Measurements from ENCODE around the gene USP37. TPM values are rescaled to one million over a fixed set of nuclear protein-coding genes. Genes with fewer than 3 reads are reported as not detected.
A peak's percentile ranks its signal among the peaks of the same experiment; 100 is the strongest.

USP37 gene
- total RNA-seq, 1 donor from 2014 or later = 9.5 TPM

DNA sequence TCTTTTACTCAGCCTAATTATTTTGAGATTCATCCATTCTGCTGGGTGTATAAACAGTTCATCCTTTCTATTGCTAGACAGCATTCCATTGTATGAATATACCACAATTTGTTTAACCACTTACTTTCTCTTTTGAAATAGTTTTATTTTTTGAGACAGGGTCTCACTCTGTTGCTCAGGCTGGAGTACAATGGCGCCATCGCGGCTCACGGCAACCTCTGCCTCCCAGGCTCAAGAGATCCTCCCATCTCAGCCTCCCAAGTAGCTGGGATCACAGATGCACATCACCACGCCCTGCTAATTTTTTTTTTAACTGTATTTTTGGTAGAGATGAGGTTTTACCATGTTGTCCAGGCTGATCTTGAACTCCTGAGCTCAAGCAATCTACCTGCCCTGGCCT, 54.5 kb downstream of the USP37 start:
- Mint-ChIP-seq H3K9me3 (ENCODE audit: low read depth) (peaks cover 2% of the 10 kb centered on the region), H3K36me3 (ENCODE audit: low read depth) (peaks cover 8% of the 10 kb centered on the region)

GRCh38 chr2:218508299-218508698, 59.9 kb downstream of the USP37 start:
- no peaks in the 10 kb centered on the region for H3K9me3 Mint-ChIP-seq (ENCODE audit: low read depth)
- no peak overlapping the region for H3K27ac Mint-ChIP-seq (ENCODE audit: unreplicated experiment)
- H3K4me1 Mint-ChIP-seq (ENCODE audit: low read depth) = no peaks in the 10 kb centered on the region
- H3K36me3 Mint-ChIP-seq (ENCODE audit: low read depth) = peaks cover 11% of the 10 kb centered on the region
- TF ChIP-seq, protein P1, sequence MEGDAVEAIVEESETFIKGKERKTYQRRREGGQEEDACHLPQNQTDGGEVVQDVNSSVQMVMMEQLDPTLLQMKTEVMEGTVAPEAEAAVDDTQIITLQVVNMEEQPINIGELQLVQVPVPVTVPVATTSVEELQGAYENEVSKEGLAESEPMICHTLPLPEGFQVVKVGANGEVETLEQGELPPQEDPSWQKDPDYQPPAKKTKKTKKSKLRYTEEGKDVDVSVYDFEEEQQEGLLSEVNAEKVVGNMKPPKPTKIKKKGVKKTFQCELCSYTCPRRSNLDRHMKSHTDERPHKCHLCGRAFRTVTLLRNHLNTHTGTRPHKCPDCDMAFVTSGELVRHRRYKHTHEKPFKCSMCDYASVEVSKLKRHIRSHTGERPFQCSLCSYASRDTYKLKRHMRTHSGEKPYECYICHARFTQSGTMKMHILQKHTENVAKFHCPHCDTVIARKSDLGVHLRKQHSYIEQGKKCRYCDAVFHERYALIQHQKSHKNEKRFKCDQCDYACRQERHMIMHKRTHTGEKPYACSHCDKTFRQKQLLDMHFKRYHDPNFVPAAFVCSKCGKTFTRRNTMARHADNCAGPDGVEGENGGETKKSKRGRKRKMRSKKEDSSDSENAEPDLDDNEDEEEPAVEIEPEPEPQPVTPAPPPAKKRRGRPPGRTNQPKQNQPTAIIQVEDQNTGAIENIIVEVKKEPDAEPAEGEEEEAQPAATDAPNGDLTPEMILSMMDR (IDR thresholded peaks at IDR 0.05) = no peak
- H3K4me3 Mint-ChIP-seq (ENCODE audit: unreplicated experiment) = no peak overlapping the region
- no peaks in the 10 kb centered on the region for H3K27me3 Mint-ChIP-seq (ENCODE audit: low read depth)
- DNase-seq (ENCODE audit: low spot score) = no peak

More for the DNA sequence above, 54.5 kb downstream of the USP37 start:
- no peak for DNase-seq (ENCODE audit: low spot score)
- Mint-ChIP-seq H3K27me3 (ENCODE audit: low read depth) (no peaks in the 10 kb centered on the region), H3K4me3 (ENCODE audit: unreplicated experiment) (no peak overlapping the region), H3K4me1 (ENCODE audit: low read depth) (peaks cover 8% of the 10 kb centered on the region), H3K27ac (ENCODE audit: unreplicated experiment) (no peak overlapping the region)
- TF ChIP-seq, protein P1 (IDR thresholded peaks at IDR 0.05) = no peak

DNA sequence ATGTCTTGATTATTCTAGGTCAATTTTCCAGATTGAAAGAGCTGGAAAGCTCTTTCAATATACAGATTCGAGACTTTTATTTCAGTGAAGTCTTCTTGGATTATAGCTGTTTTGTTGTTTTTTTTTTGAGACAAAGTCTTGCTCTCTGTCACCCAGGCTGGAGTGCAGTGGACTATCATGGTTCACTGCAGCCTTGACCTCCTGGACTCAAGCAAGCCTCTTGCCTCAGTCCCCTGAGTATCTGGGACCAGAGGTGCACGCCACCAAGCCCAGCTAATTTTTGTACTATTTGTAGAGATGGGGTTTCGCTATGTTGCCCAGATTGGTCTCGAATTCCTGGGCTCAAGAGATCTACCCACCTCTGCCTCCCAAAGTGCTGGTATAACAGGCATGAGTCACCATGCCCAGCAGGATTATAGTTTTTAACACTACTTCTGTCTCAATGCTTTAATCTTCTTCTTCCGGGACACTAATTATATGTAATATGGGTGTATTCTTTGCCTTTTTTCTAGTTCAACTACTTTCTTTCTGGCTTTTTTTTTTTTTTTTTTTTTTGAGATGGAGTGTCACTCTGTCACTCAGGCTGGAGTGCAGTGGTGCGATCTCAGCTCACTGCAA, 62.3 kb downstream of the USP37 start:
- H3K27me3 Mint-ChIP-seq (ENCODE audit: low read depth) = no peaks in the 10 kb centered on the region
- H3K4me1 Mint-ChIP-seq (ENCODE audit: low read depth) = peaks cover 13% of the 10 kb centered on the region
- H3K9me3 Mint-ChIP-seq (ENCODE audit: low read depth) = no peaks in the 10 kb centered on the region
- DNase-seq (ENCODE audit: low spot score) = no peak
- H3K4me3 Mint-ChIP-seq (ENCODE audit: unreplicated experiment) = no peak overlapping the region
- TF ChIP-seq, protein P1 (IDR thresholded peaks at IDR 0.05) = no peak
- H3K36me3 Mint-ChIP-seq (ENCODE audit: low read depth) = peaks cover 11% of the 10 kb centered on the region
- no peak overlapping the region for H3K27ac Mint-ChIP-seq (ENCODE audit: unreplicated experiment)

GRCh38 chr2:218501665-218502064, 66.5 kb downstream of the USP37 start:
- Mint-ChIP-seq H3K36me3 (ENCODE audit: low read depth) (peaks cover 8% of the 10 kb centered on the region), H3K27ac (ENCODE audit: unreplicated experiment) (peak overlapping the region; percentile 1), H3K4me1 (ENCODE audit: low read depth) (peaks cover 13% of the 10 kb centered on the region), H3K4me3 (ENCODE audit: unreplicated experiment) (no peak overlapping the region), H3K27me3 (ENCODE audit: low read depth) (no peaks in the 10 kb centered on the region), H3K9me3 (ENCODE audit: low read depth) (no peaks in the 10 kb centered on the region)
- no peak for DNase-seq (ENCODE audit: low spot score)
- TF ChIP-seq, protein P1 (IDR thresholded peaks at IDR 0.05) = no peak

DNA sequence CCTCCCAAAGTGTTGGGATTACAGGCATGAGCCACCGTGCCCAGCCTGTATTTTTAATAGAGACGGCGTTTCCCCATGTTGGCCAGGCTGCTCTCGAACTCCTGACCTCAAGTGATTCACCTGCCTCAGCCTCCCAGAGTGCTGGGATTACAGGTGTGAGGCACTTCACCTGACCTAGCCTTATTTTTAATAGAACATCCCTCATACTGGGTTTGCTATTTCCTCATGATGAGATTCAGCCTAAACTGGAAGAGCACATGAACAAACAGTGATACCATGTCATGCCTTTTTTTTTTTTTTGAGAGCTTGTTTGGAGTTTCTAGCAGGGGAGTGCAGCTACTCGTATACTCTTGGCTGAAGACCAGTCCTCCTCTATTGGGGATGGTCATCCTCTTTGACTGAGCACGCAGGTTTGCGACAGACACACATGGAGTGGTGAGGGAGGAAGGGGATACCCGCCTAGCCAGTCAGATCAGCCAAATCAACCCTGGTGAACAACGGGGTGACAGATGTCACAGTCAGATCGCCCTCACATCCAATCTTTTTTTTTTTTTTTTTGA, 67.6 kb downstream of the USP37 start:
- H3K9me3 Mint-ChIP-seq (ENCODE audit: low read depth) = no peaks in the 10 kb centered on the region
- H3K4me3 Mint-ChIP-seq (ENCODE audit: unreplicated experiment) = no peak overlapping the region
- peaks cover 13% of the 10 kb centered on the region for H3K4me1 Mint-ChIP-seq (ENCODE audit: low read depth)
- peaks cover 10% of the 10 kb centered on the region for H3K36me3 Mint-ChIP-seq (ENCODE audit: low read depth)
- no peaks in the 10 kb centered on the region for H3K27me3 Mint-ChIP-seq (ENCODE audit: low read depth)
- H3K27ac Mint-ChIP-seq (ENCODE audit: unreplicated experiment) = peak overlapping the region; percentile 32
- no peak for DNase-seq (ENCODE audit: low spot score)
- TF ChIP-seq, protein P1 (IDR thresholded peaks at IDR 0.05) = no peak
